Tibial nerve (tissue), 3 donors: ENCODE results near the gene RGS3.

Experiments
- CTCF ChIP-seq, 5 experiments: fragments of 200-600 bp in 3 of 5; fragments of 450-650 bp in 2 of 5; sonication (generic) in 3 of 5; IDR thresholded peaks; one replicate each; pipeline ENCODE4 v1.5.1; 2016 to 2019; ENCODE audit warnings: antibody characterized with exemption in 5 of 5, mild to moderate bottlenecking in 3 of 5, moderate library complexity in 2 of 5
- POLR2A ChIP-seq, 2 donors: fragments of 450-650 bp; IDR thresholded peaks; one replicate each; pipeline ENCODE4 v1.6.1; 2017; ENCODE audit warnings: antibody characterized with exemption in 2 of 2, mild to moderate bottlenecking in 2 of 2, moderate library complexity in 2 of 2

- no peak for TF ChIP-seq CTCF (IDR thresholded peaks at IDR 0.05)
- no peak for TF ChIP-seq POLR2A (IDR thresholded peaks at IDR 0.05)
Measured at GRCh38 chr9:113602126-113603047, 138.9 kb downstream of the RGS3 start.
